Left ventricle myocardium inferior (tissue), 1 donor: ENCODE measurements around the gene EIF4E2. TPM values are rescaled to one million over a fixed set of nuclear protein-coding genes. Genes with fewer than 3 reads are reported as not detected.

ENCODE experiments used
- DNase-seq: peaks from one replicate; pipeline ENCODE4 v3.0.0-alpha.2; 2020
- H3K27ac ChIP-seq: fragments of 200-600 bp; replicated peaks from 2 replicates; pipeline ENCODE4 v1.8.0; 2021
- H3K27me3 ChIP-seq: fragments of 200-600 bp; 2 replicates; pipeline ENCODE4 v1.8.0; 2021; ENCODE audit warnings: low read depth
- H3K36me3 ChIP-seq: fragments of 200-600 bp; 2 replicates; pipeline ENCODE4 v1.8.0; 2021
- H3K4me1 ChIP-seq: fragments of 200-600 bp; 2 replicates; pipeline ENCODE4 v1.8.0; 2021
- H3K4me3 ChIP-seq: fragments of 200-600 bp; 2 replicates; pipeline ENCODE4 v1.8.0; 2021; ENCODE audit warnings: mild to moderate bottlenecking, moderate library complexity
- H3K9me3 ChIP-seq: fragments of 200-600 bp; replicated peaks from 2 replicates; pipeline ENCODE4 v1.8.0; 2021
- intact Hi-C: fragments of 100-400 bp; cut with micrococcal nuclease; formaldehyde crosslinking; loops from one replicate; pipeline ENCODE4 v1.11.0; 2022
- total RNA-seq: library from RNA; stranded (reverse); fragmentation: NEBNext Ultra II Directional; extraction: Animal tissue kit (Norgen Biotek cat#: 25700); gene quantifications from one replicate; pipeline ENCODE4 v1.2.1, GENCODE V29; 2021
- TF ChIP-seq, protein P1 (sequence below): fragments of 200-600 bp; IDR thresholded peaks from 2 replicates; pipeline ENCODE4 v1.8.0; 2021; ENCODE audit warnings: antibody characterized with exemption, mild to moderate bottlenecking, borderline replicate concordance
- donor health status: DM: no; HTN: yes; CAD: no; lungs with severe emphysema.

EIF4E2 gene
- total RNA-seq, 1 donor from 2014 or later = 44.2 TPM

DNA sequence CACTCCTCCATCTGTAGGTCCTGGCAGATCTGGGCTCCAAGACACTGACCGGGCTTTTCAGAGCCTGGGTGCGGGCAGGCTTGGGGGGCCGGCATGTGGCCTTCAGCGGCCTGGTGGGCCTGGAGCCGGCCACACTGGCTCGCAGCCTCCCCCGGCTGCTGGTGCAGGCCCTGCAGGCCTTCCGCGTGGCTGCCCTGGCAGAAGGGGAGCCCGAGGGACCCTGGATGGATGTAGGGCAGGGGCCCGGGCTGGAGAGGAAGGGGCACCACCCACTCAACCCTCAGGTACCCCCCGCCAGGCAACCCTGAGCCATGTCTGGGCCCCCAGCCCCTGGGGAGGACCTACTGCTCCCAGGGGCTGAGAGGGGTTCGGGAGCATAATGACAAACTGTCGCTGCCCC lies 25.3 kb upstream of the EIF4E2 start:
- Histone ChIP-seq H3K4me3 (no peak overlapping the region), H3K4me1 (peaks cover 44% of the 10 kb centered on the region), H3K27ac (no peak overlapping the region), H3K27me3 (peaks cover 66% of the 10 kb centered on the region), H3K9me3 (no peaks in the 10 kb centered on the region), H3K36me3 (no peaks in the 10 kb centered on the region)
- intact Hi-C loops = no loop called here
- DNase-seq = no peak
- TF ChIP-seq, protein P1, sequence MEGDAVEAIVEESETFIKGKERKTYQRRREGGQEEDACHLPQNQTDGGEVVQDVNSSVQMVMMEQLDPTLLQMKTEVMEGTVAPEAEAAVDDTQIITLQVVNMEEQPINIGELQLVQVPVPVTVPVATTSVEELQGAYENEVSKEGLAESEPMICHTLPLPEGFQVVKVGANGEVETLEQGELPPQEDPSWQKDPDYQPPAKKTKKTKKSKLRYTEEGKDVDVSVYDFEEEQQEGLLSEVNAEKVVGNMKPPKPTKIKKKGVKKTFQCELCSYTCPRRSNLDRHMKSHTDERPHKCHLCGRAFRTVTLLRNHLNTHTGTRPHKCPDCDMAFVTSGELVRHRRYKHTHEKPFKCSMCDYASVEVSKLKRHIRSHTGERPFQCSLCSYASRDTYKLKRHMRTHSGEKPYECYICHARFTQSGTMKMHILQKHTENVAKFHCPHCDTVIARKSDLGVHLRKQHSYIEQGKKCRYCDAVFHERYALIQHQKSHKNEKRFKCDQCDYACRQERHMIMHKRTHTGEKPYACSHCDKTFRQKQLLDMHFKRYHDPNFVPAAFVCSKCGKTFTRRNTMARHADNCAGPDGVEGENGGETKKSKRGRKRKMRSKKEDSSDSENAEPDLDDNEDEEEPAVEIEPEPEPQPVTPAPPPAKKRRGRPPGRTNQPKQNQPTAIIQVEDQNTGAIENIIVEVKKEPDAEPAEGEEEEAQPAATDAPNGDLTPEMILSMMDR = no peak

DNA sequence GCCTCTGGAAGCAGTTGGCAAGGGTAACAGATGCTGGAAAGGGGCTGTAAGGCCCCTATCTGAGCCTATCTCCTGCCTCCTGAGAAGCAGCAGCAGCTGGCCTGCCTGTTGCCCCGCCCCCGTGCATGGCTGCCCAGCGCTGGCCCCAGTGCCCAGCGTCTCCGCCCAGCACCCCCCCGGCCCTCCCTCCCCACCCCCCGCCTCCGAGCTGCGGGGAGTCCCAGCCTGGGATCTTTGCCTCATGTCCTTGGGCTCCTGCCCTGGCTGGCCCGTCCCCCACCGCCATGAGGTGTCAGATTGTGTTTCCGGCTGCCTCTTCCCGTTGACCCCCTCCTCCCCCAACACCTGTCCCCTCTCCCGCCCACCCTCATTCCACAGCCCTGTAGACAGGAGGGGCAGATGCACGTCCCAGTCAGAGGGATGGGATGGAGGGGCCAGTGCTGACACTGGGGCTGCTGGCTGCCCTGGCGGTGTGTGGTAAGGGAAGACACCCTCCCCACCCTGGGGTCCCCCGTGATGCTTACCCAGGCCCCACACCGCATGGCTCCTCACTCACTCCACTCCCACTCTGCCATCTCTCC lies 24.6 kb upstream of the EIF4E2 start, which contains the start of gene CHRND:
Gene CHRND, plus strand, starts transcription at position 370 of the 581 bp plus-strand sequence. Its CDS starts 56 bp downstream, at position 426.
- no peaks in the 10 kb centered on the region for H3K36me3 ChIP-seq
- H3K4me3 ChIP-seq = no peak within 1 kb of the TSS
- TF ChIP-seq, protein P1 = no peak
- peak; percentile 37 for DNase-seq
- peaks cover 59% of the 10 kb centered on the region for H3K27me3 ChIP-seq
- H3K27ac ChIP-seq = no peak within 1 kb of the TSS
- intact Hi-C loops = no loop called here
- H3K9me3 ChIP-seq = no peaks in the 10 kb centered on the region
- peaks cover 44% of the 10 kb centered on the region for H3K4me1 ChIP-seq

DNA sequence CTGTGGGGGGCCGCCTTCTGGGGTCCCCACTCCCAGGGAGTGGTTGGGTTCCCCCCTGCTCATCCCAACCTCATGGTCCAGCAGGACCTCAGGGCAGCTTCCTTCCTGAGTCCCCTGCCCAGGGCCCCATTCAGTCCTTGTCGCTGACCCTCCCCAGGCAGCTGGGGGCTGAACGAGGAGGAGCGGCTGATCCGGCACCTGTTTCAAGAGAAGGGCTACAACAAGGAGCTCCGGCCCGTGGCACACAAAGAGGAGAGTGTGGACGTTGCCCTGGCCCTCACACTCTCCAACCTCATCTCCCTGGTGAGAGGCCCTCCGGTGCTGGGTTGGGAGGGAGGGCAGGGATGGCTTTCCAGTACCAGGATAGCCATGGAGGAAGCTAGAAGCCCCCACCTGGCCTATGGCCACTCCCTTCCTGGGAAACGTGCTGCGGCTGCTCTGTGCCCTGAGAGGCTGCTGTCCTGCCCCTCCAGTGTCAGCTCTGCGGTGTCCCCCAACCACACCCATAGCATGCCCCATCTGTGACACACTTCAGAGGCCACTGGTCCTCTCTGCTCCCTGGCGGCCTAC lies 24.0 kb upstream of the EIF4E2 start:
- Histone ChIP-seq H3K36me3 (no peaks in the 10 kb centered on the region), H3K27me3 (peaks cover 59% of the 10 kb centered on the region), H3K27ac (no peak overlapping the region), H3K4me3 (no peak overlapping the region), H3K9me3 (no peaks in the 10 kb centered on the region), H3K4me1 (peaks cover 44% of the 10 kb centered on the region)
- TF ChIP-seq, protein P1 = no peak
- intact Hi-C loops = no loop called here
- DNase-seq = no peak

DNA sequence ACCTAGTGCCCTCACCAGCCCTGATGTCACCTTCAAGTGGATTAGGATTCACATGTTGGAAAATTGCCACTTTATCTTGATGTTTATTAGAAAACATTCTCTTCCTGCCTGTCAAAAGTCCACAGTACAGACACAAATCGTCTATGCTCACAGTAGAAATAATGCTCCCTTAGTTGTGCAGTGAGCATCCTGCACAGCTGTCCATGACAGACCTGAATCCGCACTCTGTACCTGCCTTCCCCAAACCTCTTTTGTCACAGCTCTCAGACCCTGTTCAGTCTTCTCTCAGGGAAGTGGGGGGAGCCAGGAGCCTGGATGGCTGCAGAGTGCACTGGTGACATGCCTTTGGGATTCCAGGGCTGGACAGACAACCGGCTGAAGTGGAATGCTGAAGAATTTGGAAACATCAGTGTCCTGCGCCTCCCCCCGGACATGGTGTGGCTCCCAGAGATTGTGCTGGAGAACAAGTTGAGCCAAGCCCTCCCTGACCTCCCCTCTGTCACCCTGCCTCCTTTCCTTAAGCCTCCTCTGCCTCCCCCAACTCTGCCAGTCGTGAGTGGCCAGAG lies 22.5 kb upstream of the EIF4E2 start:
- Histone ChIP-seq H3K9me3 (no peaks in the 10 kb centered on the region), H3K36me3 (no peaks in the 10 kb centered on the region), H3K4me3 (no peak overlapping the region), H3K27ac (no peak overlapping the region), H3K4me1 (peaks cover 35% of the 10 kb centered on the region), H3K27me3 (peaks cover 45% of the 10 kb centered on the region)
- DNase-seq = no peak
- TF ChIP-seq, protein P1 = no peak
- intact Hi-C loops = no loop called here

DNA sequence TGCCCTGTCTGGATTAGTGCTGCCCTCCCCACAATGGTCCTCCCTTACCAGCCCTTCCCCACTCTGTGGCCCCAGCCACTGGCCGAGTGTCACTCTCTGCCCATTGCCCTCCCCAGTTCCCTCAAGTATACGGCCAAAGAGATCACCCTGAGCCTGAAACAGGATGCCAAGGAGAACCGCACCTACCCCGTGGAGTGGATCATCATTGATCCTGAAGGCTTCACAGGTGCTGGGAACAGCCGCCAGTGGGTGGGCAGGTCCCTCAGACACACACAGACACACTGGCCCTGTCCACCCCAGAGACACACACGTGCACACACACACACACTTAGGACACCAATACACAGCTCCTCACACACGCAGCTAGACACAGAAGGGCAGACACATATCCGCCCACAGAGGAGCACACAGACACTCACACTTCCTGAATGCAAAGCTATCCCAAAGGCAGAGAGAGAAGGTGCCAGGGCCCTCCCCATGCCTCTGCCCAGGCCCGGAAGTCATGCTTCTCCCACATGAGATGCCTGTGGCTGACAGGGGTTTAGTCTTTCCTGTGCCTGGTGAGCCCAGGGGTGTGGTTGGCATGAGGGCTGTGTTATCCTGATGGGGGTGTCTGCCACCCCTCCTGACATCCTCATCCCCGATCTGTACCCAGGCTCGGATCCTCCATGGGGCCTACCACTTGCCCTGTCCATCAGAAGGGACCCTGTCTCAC lies 21.6 kb upstream of the EIF4E2 start:
- intact Hi-C loops = no loop called here
- Histone ChIP-seq H3K4me1 (peaks cover 26% of the 10 kb centered on the region), H3K36me3 (no peaks in the 10 kb centered on the region), H3K4me3 (no peak overlapping the region), H3K9me3 (no peaks in the 10 kb centered on the region), H3K27me3 (peaks cover 36% of the 10 kb centered on the region), H3K27ac (no peak overlapping the region)
- peak; percentile 2 for DNase-seq
- TF ChIP-seq, protein P1 = no peak
